Spleen (tissue), 7 donors: ENCODE data around the gene PUS10.

Experiments
- CTCF ChIP-seq, 11 experiments: fragments of 200-600 bp in 7 of 11; fragments of 450-650 bp in 4 of 11; sonication (generic) in 4 of 11; IDR thresholded peaks in 8 of 11; conservative IDR thresholded peaks in 3 of 11; 1 replicate in 7 of 11; 2 replicates in 4 of 11; pipeline versions ENCODE4 v1.4.0 to v1.8.0; 2016 to 2021; ENCODE audit warnings: antibody characterized with exemption in 11 of 11, inconsistent platforms in 4 of 11, mild to moderate bottlenecking in 1 of 11
- POLR2A ChIP-seq, 3 donors: fragments of 450-650 bp; IDR thresholded peaks; one replicate each; pipeline ENCODE4 v1.5.1; 2017; ENCODE audit warnings: antibody characterized with exemption in 3 of 3, mild to moderate bottlenecking in 1 of 3
- POLR2AphosphoS5 ChIP-seq, 3 donors: sonication (generic); formaldehyde crosslinking; IDR thresholded peaks; one replicate each; pipeline ENCODE4 v1.5.1; 2017; ENCODE audit warnings: antibody characterized with exemption in 3 of 3
- donor health status: DM: no; HTN: no; CAD: no; lungs with moderate emphysema.
- donor health status: DM: no; HTN: no; CAD: no.
- donor health status: DM: no; HTN: no; CAD: no.

- TF ChIP-seq POLR2AphosphoS5 (IDR thresholded peaks at IDR 0.05): no peak
- no peak for TF ChIP-seq CTCF (IDR thresholded peaks at IDR 0.05 in 8 of 11, conservative IDR thresholded peaks at IDR 0.05 in 3 of 11)
- TF ChIP-seq POLR2A (IDR thresholded peaks at IDR 0.05): no peak
Measured at GRCh38 chr2:61021228-61021660, 3.2 kb upstream of the PUS10 start.
